HG02938 (cell line): ENCODE measurements around the gene DHRS1.

Experiments used
- ATAC-seq: cut with Tn5 transposase; IDR thresholded peaks from one replicate; pipeline ENCODE4 v1.9.1; 2021; ENCODE audit warnings: mild to moderate bottlenecking, moderate library complexity; ENCODE audit not compliant: unreplicated experiment

The DHRS1 gene

DNA sequence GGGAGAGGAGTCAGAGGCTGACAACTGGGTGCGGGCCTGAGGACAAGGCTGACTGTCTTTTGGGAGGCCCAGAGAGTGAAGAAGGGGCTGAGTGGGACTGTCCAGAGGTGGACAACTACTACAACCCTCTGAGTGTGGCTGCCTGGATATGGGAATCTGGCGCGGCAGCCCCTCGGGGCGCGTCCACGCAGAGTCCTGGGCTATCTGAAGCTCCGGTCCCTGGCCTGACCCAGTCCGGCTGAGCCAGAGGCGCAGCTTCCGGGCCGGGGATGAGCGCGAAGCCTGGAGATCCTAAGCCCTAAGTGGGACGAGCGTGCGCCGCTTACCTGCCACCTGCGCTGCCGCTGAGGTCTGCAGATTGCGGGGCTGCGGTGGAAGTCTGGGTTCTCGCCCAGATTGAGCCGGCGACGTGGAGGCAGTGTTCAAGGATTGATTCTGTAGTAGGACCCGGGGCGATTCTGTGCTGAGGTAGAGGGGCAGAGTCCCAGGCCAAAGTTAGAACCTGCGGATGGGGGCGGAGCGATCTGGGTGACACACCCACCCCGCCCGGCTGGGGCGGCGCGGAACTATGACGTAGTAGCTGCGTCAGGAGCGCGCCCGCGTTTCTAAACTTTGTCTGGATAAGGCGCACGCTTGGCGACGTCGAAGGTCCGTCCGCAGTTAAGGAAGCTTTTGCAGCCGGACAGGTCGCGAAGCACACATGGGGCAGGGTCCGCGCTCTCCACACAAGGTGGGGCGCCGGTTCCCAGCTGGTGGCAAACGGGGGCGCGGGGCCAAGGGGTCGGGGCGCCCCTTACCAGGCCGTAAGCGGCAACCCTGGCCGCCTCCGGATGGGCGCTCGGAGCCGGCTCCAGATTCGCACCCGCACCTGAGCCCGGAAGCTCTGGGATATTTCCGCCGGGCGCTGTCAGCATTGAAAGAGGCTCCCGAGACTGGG, at the start of gene DHRS1, which contains the start of gene NOP9:
DHRS1 (minus strand) TSS at position 526 of the 937 bp plus-strand sequence. CDS start 674 bp downstream, outside the sequence.
NOP9 (plus strand) TSS at position 596 of the 937 bp plus-strand sequence; CDS start at position 701, 105 bp downstream.
- peak; percentile 63 for ATAC-seq

DNA sequence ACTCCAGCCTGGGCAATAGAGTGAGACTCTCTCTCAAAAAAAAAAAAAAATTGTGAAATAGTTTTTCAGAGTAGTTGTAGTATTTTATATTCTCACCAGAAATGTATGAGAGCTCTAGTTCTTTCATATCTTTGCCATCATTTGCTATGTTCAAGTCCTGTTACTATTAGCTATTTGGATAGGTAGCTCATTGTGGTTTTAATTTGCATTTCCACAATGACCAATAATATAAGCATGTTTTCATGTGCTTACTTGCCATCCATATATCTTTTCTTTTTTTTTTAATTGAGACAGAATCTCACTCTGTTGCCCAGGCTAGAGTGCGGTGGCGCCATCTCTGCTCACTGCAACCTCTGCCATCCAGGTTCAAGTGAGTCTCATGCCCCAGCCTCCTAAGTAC, 48.6 kb upstream of the DHRS1 start:
- no peak for ATAC-seq

GRCh38 chr14:24347134-24347533, 47.6 kb upstream of the DHRS1 start:
- no peak for ATAC-seq

- ATAC-seq: no peak
These were observed 44.4 kb upstream of the DHRS1 start for GRCh38 chr14:24343795-24344660.

DNA sequence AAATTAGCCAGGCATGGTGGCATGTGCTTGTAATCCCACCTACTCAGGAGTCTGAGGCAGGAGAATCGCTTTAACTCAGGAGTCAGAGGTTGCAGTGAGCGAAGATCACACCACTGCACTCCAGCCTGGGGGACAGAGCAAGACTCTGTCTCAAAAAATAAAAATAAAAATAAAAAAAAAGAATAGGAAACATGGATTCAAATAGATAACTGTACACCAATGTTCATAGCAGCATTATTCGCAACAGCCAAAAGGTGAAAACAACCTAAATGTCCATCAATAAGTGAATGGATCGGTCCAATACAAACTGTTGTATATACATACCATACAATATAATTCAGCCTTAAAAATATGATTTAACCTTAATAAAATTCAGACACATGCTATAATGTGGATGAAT, 43.3 kb upstream of the DHRS1 start:
- no peak for ATAC-seq

DNA sequence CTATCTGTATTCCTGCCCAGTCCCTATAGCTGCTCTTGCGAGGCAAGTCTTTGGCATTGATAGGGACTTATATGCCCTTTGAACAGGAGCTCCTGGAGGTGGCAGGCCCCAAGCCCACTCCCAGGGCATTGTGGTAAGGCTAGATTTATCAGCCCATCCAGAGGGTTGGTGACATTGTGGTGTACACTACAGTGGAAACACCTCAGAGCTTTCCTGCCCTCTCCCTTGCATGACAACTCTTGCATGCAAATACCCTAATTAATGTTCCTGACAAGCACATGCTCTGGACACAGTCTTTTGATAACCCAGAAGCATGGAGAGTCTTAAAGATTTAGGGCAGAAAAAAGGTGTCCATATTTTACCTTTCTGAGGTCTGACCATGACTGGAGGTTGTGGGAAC, 41.0 kb upstream of the DHRS1 start:
- no peak for ATAC-seq

DNA sequence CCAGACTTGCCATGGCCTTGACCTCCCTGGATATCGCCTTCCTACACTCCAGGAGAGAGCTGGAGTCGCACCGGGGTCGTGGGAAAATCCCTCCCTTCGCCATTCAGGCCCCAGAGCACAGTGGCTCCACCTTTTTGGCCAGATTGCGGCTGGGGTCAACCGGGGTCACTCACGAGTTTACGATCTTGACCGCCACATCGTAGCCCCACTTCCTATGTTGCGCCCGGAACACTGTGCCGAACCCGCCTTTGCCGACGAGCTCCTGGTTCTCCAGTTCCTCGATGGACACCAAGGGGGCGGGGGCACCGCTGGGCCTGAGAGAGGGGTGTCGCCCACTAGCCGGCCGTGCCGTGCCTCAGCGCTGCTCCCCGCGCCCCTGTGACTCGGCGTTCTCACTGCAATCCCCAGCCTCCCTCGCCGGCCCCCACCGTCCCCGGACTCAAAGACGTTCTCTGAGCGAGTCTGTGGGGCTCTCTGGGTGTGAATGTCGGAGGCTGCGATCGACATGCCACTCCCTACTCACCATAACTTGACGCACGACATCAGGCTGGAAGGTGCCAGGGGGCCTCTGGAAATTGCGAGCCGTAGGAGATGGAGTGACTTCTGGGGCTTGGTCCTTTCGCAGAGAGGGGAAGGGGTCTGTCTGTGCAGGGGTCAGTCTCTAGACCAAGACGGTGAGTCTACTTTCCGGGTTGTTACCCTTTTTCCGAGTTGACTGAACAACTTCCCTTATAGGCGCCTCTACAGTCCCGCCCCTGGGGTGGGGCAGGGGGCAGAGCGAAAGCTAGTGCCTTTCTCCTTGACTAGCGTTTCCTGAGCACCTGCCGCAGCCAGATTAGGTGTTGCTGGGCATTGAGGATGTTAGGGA, 39.9 kb upstream of the DHRS1 start, which contains the start of gene RIPK3:
RIPK3 (minus strand) TSS at position 708 of the 868 bp plus-strand sequence; CDS start at position 543, 165 bp downstream.
- peak; percentile 65 for ATAC-seq

DNA sequence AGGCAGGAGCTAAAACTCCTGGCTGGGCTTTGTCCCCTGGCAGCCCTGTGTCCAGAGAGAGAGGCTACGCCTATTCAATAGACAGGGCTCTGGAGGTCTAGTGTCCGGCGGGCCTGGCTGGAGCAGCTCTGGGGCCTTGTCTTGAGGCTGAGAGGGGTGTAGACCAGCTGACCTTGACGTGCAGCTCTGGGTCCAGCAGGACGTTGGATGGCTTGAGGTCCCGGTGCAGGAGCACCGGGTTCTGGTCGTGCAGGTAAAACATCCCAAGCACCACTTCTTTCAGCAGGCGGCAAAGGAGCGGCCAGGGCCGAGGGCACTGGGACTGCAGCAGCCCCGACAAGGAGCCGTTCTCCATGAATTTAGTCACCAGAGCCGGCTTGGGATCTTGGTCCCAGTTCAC, 39.3 kb upstream of the DHRS1 start:
- ATAC-seq: no peak

GRCh38 chr14:24337824-24338175, 38.2 kb upstream of the DHRS1 start:
- no peak for ATAC-seq

GRCh38 chr14:24337144-24337823, 37.7 kb upstream of the DHRS1 start:
- no peak for ATAC-seq

DNA sequence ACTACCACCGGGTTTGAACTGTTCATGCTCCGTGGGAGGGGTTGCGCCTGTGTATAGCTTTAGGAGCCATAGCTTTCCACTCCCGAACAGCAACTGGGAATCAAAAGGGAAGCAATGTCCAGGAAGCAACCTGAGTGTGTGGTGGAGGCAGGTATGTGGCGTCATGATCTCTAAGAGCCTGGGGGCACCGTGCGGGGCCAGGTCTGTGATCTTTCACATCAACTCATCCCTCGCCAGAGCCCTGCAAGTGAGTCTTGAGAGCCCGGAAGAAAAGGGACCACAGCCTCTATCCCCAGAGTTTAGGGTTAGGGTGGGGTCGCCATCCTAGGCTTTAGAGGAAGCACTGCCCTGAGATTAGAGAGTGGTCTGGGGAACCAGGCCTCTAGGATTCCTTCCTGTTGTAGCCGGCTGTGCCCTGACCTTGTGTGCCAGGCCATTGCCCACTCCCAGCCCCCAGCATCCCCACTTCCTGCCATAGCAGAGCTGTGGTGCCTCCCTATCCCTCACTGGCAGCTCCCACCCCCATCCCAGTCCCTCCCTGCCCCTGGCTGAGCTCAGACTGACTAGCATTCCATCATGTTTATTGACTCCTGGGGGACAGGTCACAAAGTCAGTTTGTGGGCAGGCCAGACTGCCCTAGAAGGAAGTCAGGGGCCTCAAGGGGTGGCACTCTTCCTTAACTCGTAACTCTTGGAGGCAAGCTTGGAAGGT, 36.0 kb upstream of the DHRS1 start:
- no peak for ATAC-seq

GRCh38 chr14:24334431-24335291, 35.1 kb upstream of the DHRS1 start, which contains the start of gene ADCY4:
Gene ADCY4 (minus strand): TSS chr14:24335071. CDS start chr14:24334652, 419 bp downstream.
- no peak for ATAC-seq

- ATAC-seq: peak; percentile 83
These were observed 32.9 kb upstream of the DHRS1 start for GRCh38 chr14:24332268-24332993.

DNA sequence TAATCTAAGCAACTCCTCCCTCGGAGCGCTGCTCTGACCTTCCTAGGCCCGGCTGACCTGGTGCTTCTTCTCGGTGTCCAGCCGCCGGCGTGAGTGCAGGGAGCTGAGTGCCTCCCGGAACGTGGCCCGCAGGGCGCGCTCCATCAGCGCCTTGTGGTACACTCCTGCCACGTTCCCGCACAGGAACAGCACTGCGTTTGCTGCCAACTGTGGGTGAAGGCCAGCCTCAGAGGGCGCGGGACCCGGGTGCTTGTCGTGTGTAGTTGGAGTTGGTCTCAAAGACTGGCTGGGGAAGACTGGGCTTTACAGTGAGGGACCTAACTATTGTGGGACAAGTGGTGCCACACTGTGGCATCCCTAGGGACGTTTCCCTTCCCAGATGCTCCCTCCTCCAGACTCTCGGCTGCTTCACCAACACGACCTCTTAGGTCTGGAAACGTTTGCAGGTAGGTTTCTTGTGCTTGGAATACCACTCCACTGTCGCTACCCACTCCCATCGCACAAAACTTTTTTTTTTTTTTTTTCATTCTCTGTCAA, 32.2 kb upstream of the DHRS1 start:
- no peak for ATAC-seq

DNA sequence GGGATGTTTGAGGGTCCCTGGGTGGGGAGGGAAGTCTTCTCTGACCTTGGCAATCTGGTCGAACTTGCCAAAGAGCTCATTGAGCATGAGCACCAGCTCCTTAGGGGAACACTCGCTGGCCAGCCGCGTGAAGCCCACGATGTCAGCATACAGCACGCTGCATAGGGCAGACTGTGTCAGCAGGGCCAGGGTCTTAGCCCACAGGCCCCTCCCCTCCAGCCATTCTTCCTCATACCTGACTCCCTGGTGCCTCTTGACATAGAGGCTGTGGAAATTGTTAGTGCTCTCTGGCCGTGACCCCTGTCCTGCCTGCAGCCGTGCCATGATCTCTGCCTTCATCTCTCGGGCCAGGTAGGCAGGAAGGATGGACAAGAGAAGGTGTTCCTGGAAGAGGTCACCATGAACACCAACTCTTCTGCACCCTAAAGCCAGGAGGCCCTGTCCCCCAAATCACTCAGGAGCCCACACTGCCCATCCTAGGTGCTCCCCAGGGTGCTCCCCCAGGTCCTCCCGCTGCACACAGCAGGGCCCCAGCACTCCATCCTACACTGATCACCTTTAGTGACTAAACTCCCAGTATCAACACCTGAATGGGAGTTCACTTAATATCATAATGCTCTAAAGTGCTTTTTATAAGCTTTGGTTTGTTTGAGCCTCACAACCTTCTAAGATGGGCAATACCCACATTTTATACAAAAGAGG, 31.5 kb upstream of the DHRS1 start:
- no peak for ATAC-seq

GRCh38 chr14:24329736-24330135, 30.2 kb upstream of the DHRS1 start:
- ATAC-seq: no peak
